Esophagus (tissue), 2 donors: ENCODE data around the gene CILP. TPM values are rescaled to one million over a fixed set of nuclear protein-coding genes. Genes with fewer than 3 reads are reported as not detected.

Source experiments
- H3K27ac ChIP-seq, 2 donors: one replicate each; pipeline ENCODE4 v1.5.1; 2013; ENCODE audit warnings: low read depth in 2 of 2, mild to moderate bottlenecking in 2 of 2, inconsistent platforms in 1 of 2, low read length in 1 of 2, moderate library complexity in 1 of 2
- H3K27me3 ChIP-seq, 2 donors: one replicate each; pipeline ENCODE4 v1.6.1; 2013; ENCODE audit warnings: low read length in 2 of 2, control low read depth in 1 of 2, mild to moderate bottlenecking in 1 of 2; ENCODE audit not compliant: insufficient read depth in 2 of 2, control insufficient read depth in 1 of 2
- H3K36me3 ChIP-seq, 2 donors: one replicate each; pipeline ENCODE4 v1.6.1; 2013; ENCODE audit warnings: low read length in 1 of 2; ENCODE audit not compliant: control insufficient read depth in 2 of 2, insufficient read depth in 2 of 2
- H3K4me1 ChIP-seq, 2 donors: one replicate each; pipeline ENCODE4 v1.6.1; 2013; ENCODE audit warnings: low read length in 1 of 2; ENCODE audit not compliant: control insufficient read depth in 2 of 2, insufficient read depth in 2 of 2
- H3K4me3 ChIP-seq, 2 donors: one replicate each; pipeline ENCODE4 v1.5.1; 2013; ENCODE audit warnings: low read length in 2 of 2, mild to moderate bottlenecking in 2 of 2, low read depth in 1 of 2, moderate library complexity in 1 of 2
- H3K9me3 ChIP-seq, 2 donors: one replicate each; pipeline ENCODE4 v1.6.1; 2013; ENCODE audit warnings: mild to moderate bottlenecking in 2 of 2, low read depth in 1 of 2, low read length in 1 of 2, moderate library complexity in 1 of 2; ENCODE audit not compliant: control insufficient read depth in 2 of 2, insufficient read depth in 1 of 2
- WGBS, 2 donors: extraction: QIAGEN DNeasy Blood & Tissue Kit; methylation state at CpG; one replicate each; pipeline ENCODE4 v1.1.7; 2013; 5-methylcytosine and 5-hydroxymethylcytosine counted together
- polyA plus RNA-seq, 2 donors: library from polyadenylated mRNA; stranded (reverse); fragments of 200-250 nt; gene quantifications; one replicate each; pipeline ENCODE4 v1.2.3, GENCODE V29; 2013
- donor health status: healthy with polysubstance abuse.
- donor health status: Bipolar disorder and iron deficiency.

CILP gene
- polyA plus RNA-seq, 2 donors: 0.75 to 1.6 TPM

- no peaks in the 10 kb centered on the region for H3K36me3 ChIP-seq
- no peaks in the 10 kb centered on the region for H3K9me3 ChIP-seq
- H3K4me3 ChIP-seq: no peak overlapping the region
- no peak overlapping the region for H3K27ac ChIP-seq
- WGBS, 2 donors: 70 to 76% methylated on average over 5 of the region's 5 CpGs
- no peaks in the 10 kb centered on the region for H3K27me3 ChIP-seq
- no peaks in the 10 kb centered on the region for H3K4me1 ChIP-seq
Measured at GRCh38 chr15:65212097-65212496, 824 bp upstream of the CILP start.

- Histone ChIP-seq H3K36me3 (no peaks in the 10 kb centered on the region), H3K27ac (peak overlapping the region; percentile 2 to 11), H3K4me1 (no peaks in the 10 kb centered on the region), H3K27me3 (no peaks in the 10 kb centered on the region), H3K4me3 (no peak overlapping the region), H3K9me3 (no peaks in the 10 kb centered on the region)
- WGBS, 2 donors: 53 to 57% methylated on average over 5 to 6 of the region's 6 CpGs
Measured at GRCh38 chr15:65211482-65211982, 259 bp upstream of the CILP start.

DNA sequence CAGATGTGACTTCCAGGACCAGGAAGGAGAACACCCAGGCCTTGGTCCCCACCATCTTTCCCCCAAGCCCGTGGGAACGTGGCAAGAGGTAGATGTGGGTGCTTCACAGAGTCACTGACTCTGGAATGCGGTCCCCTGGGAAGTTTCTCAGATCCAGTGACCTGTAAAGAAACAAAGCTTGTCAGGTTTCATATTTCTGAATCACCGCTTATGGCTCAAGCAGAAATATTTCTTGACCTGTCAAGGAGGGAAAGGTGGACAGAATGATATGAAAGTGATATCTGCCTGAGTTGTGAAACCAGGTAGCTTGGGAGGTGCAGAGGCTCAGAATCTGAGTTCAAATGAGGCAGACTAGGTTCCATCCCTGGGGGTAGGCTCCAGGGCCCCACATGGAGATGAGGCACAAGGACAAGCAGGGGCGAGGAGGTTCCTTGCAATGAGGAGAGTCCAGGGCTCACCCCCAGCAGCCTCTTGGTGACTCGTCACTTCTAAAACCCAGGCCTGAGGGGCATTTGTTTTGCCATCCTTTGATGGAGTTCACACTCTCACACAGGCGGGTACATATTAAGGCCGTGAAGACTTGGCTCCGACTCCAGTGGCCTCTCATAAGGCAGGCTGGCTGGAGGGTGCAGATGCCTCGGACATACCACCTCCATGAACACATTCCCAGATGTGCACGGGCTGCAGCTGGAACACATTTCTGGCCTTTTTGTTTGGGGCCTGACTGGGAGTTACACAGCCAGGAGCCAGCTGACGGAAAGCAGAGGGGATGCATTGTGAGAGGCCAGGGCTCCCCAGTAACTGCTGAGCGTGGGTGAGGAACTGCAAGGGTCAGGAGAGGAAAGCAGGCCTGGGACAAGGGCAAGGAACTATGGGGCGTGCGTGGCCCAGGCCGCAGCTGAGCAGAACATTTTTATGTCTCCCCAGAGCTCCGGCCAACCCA lies 1.3 kb downstream of the CILP start:
- Histone ChIP-seq H3K4me1 (no peaks in the 10 kb centered on the region), H3K36me3 (no peaks in the 10 kb centered on the region), H3K27me3 (no peaks in the 10 kb centered on the region), H3K9me3 (no peaks in the 10 kb centered on the region), H3K4me3 (no peak overlapping the region), H3K27ac (no peak overlapping the region)
- WGBS, 2 donors: 77 to 78% methylated on average over 17 of the region's 17 CpGs

GRCh38 chr15:65208647-65209046 lies 2.6 kb downstream of the CILP start:
- no peak overlapping the region for H3K4me3 ChIP-seq
- H3K27ac ChIP-seq: no peak overlapping the region
- no peaks in the 10 kb centered on the region for H3K4me1 ChIP-seq
- H3K9me3 ChIP-seq: no peaks in the 10 kb centered on the region
- no peaks in the 10 kb centered on the region for H3K36me3 ChIP-seq
- H3K27me3 ChIP-seq: no peaks in the 10 kb centered on the region
- 95 to 96% methylated on average over 2 of the region's 2 CpGs for WGBS, 2 donors

DNA sequence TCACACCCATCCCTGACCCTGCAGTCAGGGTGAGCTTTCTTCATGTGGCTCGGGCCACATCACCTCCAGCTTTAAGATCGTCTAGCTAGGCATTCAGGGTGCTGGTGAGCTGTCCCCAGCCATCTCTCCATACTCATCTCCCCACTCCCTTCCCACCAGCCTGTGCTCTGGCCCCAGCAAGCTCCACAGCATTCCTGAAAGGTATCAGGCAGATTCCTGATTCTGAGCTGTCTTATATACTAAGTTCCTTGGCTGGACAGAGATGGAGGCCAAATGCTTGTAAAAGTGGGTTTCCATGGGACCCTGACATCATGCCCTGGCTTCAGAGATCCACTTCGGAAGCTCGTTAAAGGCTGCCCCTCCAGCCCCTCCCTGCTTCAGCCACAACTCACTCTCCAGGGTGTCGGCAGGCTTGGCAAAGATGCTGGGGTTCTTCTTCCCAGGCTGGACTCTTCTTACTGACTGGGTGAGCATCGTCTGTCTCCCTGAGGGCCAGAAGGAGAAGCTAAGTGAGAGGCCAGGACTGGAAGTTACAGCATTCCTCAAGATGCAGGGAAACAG lies 3.9 kb downstream of the CILP start:
- Histone ChIP-seq H3K36me3 (no peaks in the 10 kb centered on the region), H3K4me3 (no peak overlapping the region), H3K27me3 (no peaks in the 10 kb centered on the region), H3K4me1 (no peaks in the 10 kb centered on the region), H3K9me3 (no peaks in the 10 kb centered on the region), H3K27ac (no peak overlapping the region)
- WGBS, 2 donors: 70 to 73% methylated on average over 6 of the region's 6 CpGs

GRCh38 chr15:65206750-65207149 lies 4.5 kb downstream of the CILP start:
- no peak overlapping the region for H3K4me3 ChIP-seq
- H3K36me3 ChIP-seq: no peaks in the 10 kb centered on the region
- 95 to 96% methylated on average over 20 of the region's 20 CpGs for WGBS, 2 donors
- no peaks in the 10 kb centered on the region for H3K9me3 ChIP-seq
- no peaks in the 10 kb centered on the region for H3K27me3 ChIP-seq
- H3K27ac ChIP-seq: no peak overlapping the region
- no peaks in the 10 kb centered on the region for H3K4me1 ChIP-seq

DNA sequence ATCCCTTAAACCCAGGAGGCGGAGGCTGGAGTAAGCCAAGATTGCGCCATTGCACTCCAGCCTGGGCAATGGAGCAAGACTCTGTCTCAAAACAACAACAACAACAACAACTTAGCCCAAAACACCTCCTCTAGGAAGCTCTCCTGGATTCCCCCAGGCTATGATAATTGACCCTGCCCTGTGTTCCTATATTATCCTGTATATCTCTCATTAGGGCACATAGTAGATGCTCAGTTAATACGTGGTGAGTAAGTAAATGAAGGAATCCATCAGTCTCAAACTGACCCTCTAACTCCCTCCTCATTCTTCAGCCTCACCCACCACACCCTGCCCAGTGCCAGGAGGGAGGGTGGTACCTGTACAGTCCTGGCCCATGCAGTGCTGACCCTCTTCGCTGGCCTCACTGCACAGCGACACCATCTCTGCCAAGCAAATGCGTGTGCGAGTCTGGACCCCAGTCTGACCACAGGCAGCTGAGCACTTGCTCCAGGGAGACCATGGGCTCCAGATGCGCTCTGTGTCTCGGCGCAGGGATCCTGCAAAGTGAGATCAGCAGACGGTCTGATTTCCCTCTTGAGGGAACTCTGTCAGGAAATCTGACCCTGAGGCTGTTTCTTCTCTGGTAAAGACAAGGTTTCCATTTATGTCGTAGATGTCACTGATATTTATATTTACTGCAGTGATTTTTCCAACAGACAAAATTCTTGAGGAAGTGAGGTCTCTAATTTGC lies 6.2 kb downstream of the CILP start:
- Histone ChIP-seq H3K4me3 (no peak overlapping the region), H3K27ac (no peak overlapping the region), H3K9me3 (no peaks in the 10 kb centered on the region), H3K36me3 (no peaks in the 10 kb centered on the region), H3K27me3 (no peaks in the 10 kb centered on the region), H3K4me1 (no peaks in the 10 kb centered on the region)
- 93% methylated on average over 12 of the region's 12 CpGs for WGBS, 2 donors

- H3K36me3 ChIP-seq: no peaks in the 10 kb centered on the region
- no peaks in the 10 kb centered on the region for H3K27me3 ChIP-seq
- H3K27ac ChIP-seq: no peak overlapping the region
- H3K4me3 ChIP-seq: no peak overlapping the region
- H3K4me1 ChIP-seq: no peaks in the 10 kb centered on the region
- H3K9me3 ChIP-seq: no peaks in the 10 kb centered on the region
- WGBS, 2 donors: 91 to 92% methylated on average over 6 of the region's 6 CpGs
Measured at GRCh38 chr15:65204236-65204930, 6.9 kb downstream of the CILP start.

- no peak overlapping the region for H3K4me3 ChIP-seq
- no peaks in the 10 kb centered on the region for H3K4me1 ChIP-seq
- no peak overlapping the region for H3K27ac ChIP-seq
- no peaks in the 10 kb centered on the region for H3K9me3 ChIP-seq
- no peaks in the 10 kb centered on the region for H3K27me3 ChIP-seq
- H3K36me3 ChIP-seq: no peaks in the 10 kb centered on the region
- 71 to 80% methylated on average over 1 of the region's 1 CpG for WGBS, 2 donors
Measured at GRCh38 chr15:65201918-65202317, 9.4 kb downstream of the CILP start.
